Subcutaneous adipose tissue (tissue), 4 donors: ENCODE data around the gene SLC6A6. TPM values are rescaled to one million over a fixed set of nuclear protein-coding genes. Genes with fewer than 3 reads are reported as not detected.

Experiments used
- CTCF ChIP-seq: fragments of 450-650 bp; IDR thresholded peaks from one replicate; pipeline ENCODE4 v1.5.1; 2016; ENCODE audit warnings: low read depth, mild to moderate bottlenecking, control low read depth, antibody characterized with exemption, moderate library complexity
- total RNA-seq, 4 donors: library from RNA; depleted of rRNA; stranded (reverse); fragments of >200 nt; gene quantifications; one replicate each; pipeline ENCODE4 v1.1.0, GENCODE V29; 2016

SLC6A6 gene
- total RNA-seq, 4 donors from 2014 or later: 20.5 to 64.8 (median 30.7) TPM

GRCh38 chr3:14368885-14369284 lies 33.5 kb upstream of the SLC6A6 start:
- no peak for TF ChIP-seq CTCF

GRCh38 chr3:14369675-14370669 lies 32.4 kb upstream of the SLC6A6 start:
- no peak for TF ChIP-seq CTCF

GRCh38 chr3:14370720-14371572 lies 31.5 kb upstream of the SLC6A6 start:
- no peak for TF ChIP-seq CTCF

GRCh38 chr3:14371573-14372474 lies 30.6 kb upstream of the SLC6A6 start:
- TF ChIP-seq CTCF: no peak

- TF ChIP-seq CTCF: no peak
Measured at GRCh38 chr3:14372587-14372986, 29.8 kb upstream of the SLC6A6 start.

GRCh38 chr3:14373753-14374376 lies 28.5 kb upstream of the SLC6A6 start:
- no peak for TF ChIP-seq CTCF
